Coronary artery (tissue), 2 donors: ENCODE measurements around the gene LTF.
"Not testable (repeated sequence)": the region's sequence is repeated elsewhere in the genome, so short reads cannot be mapped to it uniquely, and the experiment has no call there.

Experiments
- DNase-seq: peaks from one replicate; pipeline ENCODE4 v3.0.0-alpha.2; 2017; ENCODE audit warnings: low spot score
- H3K27ac ChIP-seq, 2 donors: fragments of 200-600 bp; sonication (generic); one replicate each; pipeline ENCODE4 v1.5.1; 2016 to 2019
- H3K4me3 ChIP-seq: fragments of 200-600 bp; sonication (generic); 2 replicates; pipeline ENCODE4 v1.5.1; 2016; ENCODE audit warnings: mild to moderate bottlenecking, moderate library complexity
- TF ChIP-seq, protein P1 (sequence below): fragments of 200-600 bp; sonication (generic); IDR thresholded peaks from one replicate; pipeline ENCODE4 v1.5.1; 2019; ENCODE audit warnings: antibody characterized with exemption

Gene LTF

GRCh38 chr3:46496746-46497555 lies 32.2 kb upstream of the LTF start:
- Histone ChIP-seq H3K4me3 (no peak overlapping the region), H3K27ac (no peak overlapping the region)
- DNase-seq: no peak
- TF ChIP-seq, protein P1, sequence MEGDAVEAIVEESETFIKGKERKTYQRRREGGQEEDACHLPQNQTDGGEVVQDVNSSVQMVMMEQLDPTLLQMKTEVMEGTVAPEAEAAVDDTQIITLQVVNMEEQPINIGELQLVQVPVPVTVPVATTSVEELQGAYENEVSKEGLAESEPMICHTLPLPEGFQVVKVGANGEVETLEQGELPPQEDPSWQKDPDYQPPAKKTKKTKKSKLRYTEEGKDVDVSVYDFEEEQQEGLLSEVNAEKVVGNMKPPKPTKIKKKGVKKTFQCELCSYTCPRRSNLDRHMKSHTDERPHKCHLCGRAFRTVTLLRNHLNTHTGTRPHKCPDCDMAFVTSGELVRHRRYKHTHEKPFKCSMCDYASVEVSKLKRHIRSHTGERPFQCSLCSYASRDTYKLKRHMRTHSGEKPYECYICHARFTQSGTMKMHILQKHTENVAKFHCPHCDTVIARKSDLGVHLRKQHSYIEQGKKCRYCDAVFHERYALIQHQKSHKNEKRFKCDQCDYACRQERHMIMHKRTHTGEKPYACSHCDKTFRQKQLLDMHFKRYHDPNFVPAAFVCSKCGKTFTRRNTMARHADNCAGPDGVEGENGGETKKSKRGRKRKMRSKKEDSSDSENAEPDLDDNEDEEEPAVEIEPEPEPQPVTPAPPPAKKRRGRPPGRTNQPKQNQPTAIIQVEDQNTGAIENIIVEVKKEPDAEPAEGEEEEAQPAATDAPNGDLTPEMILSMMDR: no peak

DNA sequence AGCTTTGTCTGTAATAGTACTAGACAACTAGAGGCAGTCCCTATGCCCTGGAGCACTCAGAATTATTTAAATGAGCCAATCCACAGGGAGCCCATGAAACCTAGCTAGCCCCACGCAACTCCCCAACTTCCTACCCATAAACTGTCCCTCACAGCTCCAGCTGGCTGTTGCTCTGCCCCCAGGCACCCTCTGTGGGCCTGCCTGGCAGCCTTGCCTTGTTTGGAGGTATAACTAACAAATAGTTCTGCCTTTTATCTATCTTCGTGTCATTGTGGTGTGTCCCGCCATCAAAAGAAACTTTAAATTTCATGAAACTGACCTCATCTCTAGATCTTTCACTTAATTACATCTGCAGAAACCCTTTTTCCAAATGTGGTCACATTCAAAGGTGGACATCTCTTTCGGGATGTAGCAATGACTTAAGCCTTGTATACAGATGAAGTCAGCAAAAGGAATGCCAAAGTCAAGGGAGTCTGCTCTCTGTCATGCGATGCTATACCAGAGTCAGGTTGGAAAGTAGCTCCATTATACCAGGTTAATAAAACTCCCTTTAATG lies 31.3 kb upstream of the LTF start:
- no peak overlapping the region for H3K4me3 ChIP-seq
- H3K27ac ChIP-seq: no peak overlapping the region
- DNase-seq: no peak
- TF ChIP-seq, protein P1: no peak

DNA sequence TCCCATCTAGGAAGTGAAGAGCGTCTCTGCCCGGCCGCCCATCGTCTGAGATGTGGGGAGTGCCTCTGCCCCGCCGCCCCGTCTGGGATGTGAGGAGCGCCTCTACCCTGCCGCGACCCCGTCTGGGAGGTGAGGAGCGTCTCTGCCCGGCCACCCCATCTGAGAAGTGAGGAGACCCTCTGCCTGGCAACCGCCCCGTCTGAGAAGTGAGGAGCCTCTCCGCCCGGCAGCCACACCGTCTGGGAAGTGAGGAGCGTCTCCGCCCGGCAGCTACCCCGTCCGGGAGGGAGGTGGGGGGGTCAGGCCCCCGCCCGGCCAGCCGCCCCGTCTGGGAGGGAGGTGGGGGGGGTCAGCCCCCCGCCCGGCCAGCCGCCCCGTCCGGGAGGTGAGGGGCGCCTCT lies 29.8 kb upstream of the LTF start:
- not testable (repeated sequence) for H3K4me3 ChIP-seq, DNase-seq, H3K27ac ChIP-seq

DNA sequence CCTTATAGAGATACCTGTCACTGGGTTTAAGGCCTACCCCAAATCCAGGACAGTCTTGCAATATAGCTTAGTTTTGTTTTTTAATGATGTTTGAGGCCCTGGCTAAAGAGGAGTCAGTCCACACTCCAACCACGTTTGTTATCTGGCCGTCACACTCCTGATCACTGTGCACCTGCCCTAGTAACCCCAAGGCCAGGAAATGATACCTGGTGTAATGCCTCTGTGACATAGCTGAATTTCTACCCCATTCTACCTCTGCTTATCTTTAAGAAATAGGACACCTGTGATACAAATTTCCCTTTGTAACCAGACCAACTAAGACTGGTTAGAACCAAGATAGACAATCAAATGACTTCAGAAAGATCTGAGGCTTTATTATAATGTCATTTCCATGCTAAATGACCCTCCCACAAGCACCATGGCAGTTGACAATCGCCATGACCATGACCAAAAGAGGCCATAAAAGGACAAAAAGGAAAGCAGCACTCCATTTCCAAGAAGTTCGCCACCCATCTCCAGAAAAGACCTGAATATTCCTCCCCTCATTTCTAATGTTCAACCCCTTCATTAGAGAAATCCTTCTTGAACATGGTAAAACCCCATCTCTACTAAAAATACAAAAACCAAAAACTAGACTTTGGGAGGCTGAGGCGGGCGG lies 28.3 kb upstream of the LTF start:
- TF ChIP-seq, protein P1: no peak
- Histone ChIP-seq H3K27ac (no peak overlapping the region), H3K4me3 (no peak overlapping the region)
- DNase-seq: no peak

DNA sequence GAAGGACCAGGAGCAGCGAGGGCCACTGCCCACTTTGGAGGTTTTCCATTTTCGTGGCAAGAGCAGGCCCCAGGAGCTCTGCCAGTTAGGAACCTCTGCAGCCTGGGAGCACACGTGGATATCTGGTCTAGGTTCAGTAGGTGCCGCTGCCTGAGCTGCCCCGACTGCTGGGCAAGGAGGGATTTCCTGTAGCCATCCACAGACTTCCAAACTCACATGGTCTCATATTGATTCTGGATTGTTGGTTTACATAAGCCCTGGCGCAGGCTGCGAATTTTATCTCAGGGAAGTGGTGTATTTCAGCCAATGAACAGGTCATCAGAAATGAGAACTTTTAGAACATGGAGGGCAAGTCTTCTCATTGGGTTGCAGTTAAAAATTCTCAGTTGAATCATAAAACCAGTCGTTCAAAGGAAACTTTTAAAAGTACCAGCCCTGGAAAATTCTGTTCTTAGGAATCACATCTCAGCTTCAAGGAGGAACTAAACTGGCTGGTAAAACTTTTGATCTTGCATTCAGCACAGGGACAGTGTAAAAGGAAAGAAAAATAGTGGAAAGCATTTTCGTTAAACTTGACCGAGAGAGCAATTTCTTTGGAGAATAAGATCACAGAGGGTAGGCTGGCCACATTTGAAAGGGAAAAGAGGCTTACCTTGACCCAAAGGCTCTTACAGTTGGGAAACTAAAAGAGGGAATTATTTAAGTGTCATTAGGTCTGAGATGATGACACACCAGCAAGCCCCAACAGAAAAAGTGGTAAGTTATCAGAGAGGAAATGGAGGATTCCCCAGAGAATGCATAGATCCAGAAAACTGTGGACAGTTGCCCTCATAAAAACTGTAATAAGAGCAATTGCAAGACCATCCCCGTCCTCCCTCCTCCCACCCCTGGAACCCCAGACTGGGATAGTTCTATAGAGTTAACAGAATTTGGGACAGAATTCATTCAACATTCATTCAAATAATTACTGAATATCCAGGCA lies 26.7 kb upstream of the LTF start:
- Histone ChIP-seq H3K4me3 (no peak overlapping the region), H3K27ac (no peak overlapping the region)
- DNase-seq: peak; percentile 22
- TF ChIP-seq, protein P1: no peak

- peak; percentile 12 for DNase-seq
- no peak overlapping the region for H3K27ac ChIP-seq
- TF ChIP-seq, protein P1: no peak
- H3K4me3 ChIP-seq: no peak overlapping the region
Observed at GRCh38 chr3:46490338-46491084, 25.8 kb upstream of the LTF start.
